HEK293T (cell line): ENCODE data around the gene CCSER1.
"Not testable (repeated sequence)": the region's sequence is repeated elsewhere in the genome, so short reads cannot be mapped to it uniquely, and the experiment has no call there.

Experiments used
- BHLHE40 ChIP-seq: fragments of 450-650 bp; IDR thresholded peaks from 2 replicates; pipeline ENCODE4 v1.6.1; 2016; ENCODE audit warnings: mild to moderate bottlenecking, moderate library complexity, borderline replicate concordance
- ELF4 ChIP-seq: fragments of 450-650 bp; IDR thresholded peaks from 2 replicates; pipeline ENCODE4 v1.6.1; 2017; ENCODE audit warnings: antibody characterized with exemption
- FOXA1 ChIP-seq: fragments of 450-650 bp; IDR thresholded peaks from 2 replicates; pipeline ENCODE4 v1.6.1; 2016; ENCODE audit warnings: mild to moderate bottlenecking
- FOXM1 ChIP-seq: fragments of 450-650 bp; IDR thresholded peaks from 2 replicates; pipeline ENCODE4 v1.6.1; 2017; ENCODE audit warnings: mild to moderate bottlenecking, borderline replicate concordance
- L3MBTL2 ChIP-seq: fragments of 450-650 bp; conservative IDR thresholded peaks from 2 replicates; pipeline ENCODE4 v1.6.1; 2016; ENCODE audit warnings: mild to moderate bottlenecking
- SP1 ChIP-seq: fragments of 450-650 bp; IDR thresholded peaks from 2 replicates; pipeline ENCODE4 v1.6.1; 2017

DNA sequence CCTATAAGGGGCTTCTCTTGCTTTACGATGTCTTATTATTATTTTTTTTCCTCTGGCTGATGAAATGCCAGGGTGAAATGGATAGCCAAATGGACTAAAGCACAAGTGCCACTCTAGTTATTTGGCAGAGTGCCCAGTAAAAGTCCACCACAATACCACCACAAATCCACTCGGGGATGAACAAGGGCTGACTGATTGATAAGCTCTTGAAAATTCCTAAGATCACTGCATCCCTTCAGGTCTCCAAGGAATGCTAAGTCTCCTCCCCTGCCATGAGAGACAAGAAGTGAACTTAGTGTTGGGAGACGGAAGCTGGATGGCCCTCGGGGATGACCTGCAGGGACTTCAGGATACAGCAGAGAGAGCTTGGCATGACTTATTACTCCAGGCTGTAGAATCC, 1229.3 kb downstream of the CCSER1 start:
- not testable (repeated sequence) for TF ChIP-seq BHLHE40, L3MBTL2, FOXA1, ELF4, FOXM1, SP1
